MG63 (cell line): ENCODE data around the gene MBD2. TPM values are rescaled to one million over a fixed set of nuclear protein-coding genes. Genes with fewer than 3 reads are reported as not detected.
"Not testable (repeated sequence)": the region's sequence is repeated elsewhere in the genome, so short reads cannot be mapped to it uniquely, and the experiment has no call there.

ENCODE experiments used
- DNase-seq: peaks from one replicate; pipeline ENCODE4 v3.0.0-alpha.2; 2020
- H3K27me3 ChIP-seq: fragments of 250-450 bp; sonication (Bioruptor Pico); 2 replicates; pipeline ENCODE4 v1.5.1; 2020; ENCODE audit warnings: mild to moderate bottlenecking, moderate library complexity
- H3K36me3 ChIP-seq: fragments of 250-450 bp; sonication (Bioruptor Pico); 2 replicates; pipeline ENCODE4 v1.5.1; 2020; ENCODE audit warnings: mild to moderate bottlenecking, moderate library complexity
- H3K4me3 ChIP-seq: fragments of 250-450 bp; sonication (Bioruptor Pico); 2 replicates; pipeline ENCODE4 v1.5.1; 2020; ENCODE audit warnings: mild to moderate bottlenecking, moderate library complexity
- H3K9me3 ChIP-seq: fragments of 250-450 bp; sonication (Bioruptor Pico); 2 replicates; pipeline ENCODE4 v1.5.1; 2020; ENCODE audit warnings: mild to moderate bottlenecking, moderate library complexity
- total RNA-seq: library from RNA; depleted of rRNA; stranded (reverse); fragments of >200 nt; shearing (Covaris generic); gene quantifications from 2 replicates; pipeline ENCODE4 v1.2.3, GENCODE V29; 2014; ENCODE audit warnings: low replicate concordance; rRNA removed

The MBD2 gene, protein sequence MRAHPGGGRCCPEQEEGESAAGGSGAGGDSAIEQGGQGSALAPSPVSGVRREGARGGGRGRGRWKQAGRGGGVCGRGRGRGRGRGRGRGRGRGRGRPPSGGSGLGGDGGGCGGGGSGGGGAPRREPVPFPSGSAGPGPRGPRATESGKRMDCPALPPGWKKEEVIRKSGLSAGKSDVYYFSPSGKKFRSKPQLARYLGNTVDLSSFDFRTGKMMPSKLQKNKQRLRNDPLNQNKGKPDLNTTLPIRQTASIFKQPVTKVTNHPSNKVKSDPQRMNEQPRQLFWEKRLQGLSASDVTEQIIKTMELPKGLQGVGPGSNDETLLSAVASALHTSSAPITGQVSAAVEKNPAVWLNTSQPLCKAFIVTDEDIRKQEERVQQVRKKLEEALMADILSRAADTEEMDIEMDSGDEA
- total RNA-seq = 31.2 and 749 TPM in 2 replicates

DNA sequence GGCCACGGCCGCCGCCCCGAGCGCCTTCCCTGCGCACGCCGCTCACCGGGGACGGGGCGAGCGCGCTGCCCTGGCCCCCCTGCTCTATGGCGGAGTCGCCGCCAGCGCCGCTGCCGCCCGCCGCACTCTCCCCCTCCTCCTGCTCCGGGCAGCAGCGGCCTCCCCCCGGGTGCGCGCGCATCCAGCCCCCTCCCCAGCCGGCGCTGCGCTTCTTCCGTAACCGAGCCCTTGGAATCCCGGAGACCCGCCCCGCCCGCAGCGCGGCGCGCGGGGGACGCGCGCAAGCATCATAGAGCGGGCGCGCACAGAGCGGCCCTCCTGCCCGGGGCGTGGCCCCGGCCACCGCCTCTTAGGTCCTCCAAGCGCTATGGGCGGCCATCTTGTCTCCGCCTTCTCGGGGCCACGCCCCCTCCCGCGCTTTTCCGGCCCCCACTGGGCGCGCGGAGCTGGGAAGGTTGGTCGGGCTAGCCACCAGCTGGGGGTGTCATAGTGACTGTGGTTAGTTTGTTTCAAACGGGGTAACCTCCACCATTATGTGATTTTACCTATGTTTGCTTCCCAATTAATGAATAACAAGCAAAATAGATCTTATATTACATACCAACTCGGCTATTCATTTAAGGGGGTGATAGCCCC is at the start of gene MBD2:
Gene MBD2 (minus strand): TSS at position 291 of the 636 bp plus-strand sequence. CDS start 110 bp downstream, at position 181.
- H3K9me3 ChIP-seq = no peaks in the 10 kb centered on the region
- peaks cover 15% of the 10 kb centered on the region for H3K36me3 ChIP-seq
- H3K27me3 ChIP-seq = no peaks in the 10 kb centered on the region

DNA sequence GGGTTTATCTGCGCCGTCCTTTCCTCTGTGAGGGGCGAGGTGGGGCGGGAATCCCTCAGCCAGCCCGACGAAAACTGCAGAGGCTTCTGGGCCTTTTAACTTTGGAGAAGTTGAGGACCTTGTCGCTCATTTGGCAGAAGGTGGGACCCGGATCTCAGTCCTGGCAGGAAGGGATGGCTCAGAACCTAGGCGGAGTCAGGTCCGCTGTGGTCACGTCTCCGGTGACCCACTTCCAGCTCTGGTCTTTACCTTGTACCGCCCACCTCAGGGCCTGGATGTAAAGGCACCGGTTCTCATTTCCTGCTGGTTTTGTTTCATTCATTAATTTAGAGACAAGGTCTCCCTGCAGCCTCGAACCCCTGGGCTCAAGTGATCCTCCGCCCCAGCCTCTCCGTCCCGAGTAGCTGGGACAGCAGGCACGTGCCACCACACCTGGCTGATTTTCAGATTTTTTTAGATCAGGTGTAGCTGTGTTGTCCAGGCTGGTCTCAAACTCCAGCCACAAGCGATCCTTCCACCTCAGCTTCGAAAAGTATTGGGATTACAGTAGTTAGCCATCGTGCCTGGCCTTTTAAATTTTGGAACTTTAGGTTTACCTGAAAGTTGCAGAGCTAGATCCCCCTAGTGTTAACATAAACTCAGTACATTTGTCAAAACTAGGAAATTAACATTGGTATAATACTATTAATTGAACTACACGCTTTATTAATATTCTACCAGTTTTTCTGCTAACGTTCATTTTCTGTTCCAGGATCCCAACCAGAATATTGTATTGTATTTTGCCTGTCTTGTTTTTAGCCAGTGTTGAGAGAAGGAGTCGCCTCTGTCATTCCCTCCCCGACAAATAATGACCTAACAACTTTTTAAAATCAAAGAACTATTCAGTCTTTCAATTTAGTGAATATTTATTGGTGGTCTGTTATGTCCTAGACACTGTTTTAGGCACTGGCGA is 45.7 kb upstream of the MBD2 start:
- no peaks in the 10 kb centered on the region for H3K27me3 ChIP-seq
- H3K36me3 ChIP-seq = no peaks in the 10 kb centered on the region
- H3K4me3 ChIP-seq = peak overlapping the region; percentile 65
- peak; percentile 58 for DNase-seq
- no peaks in the 10 kb centered on the region for H3K9me3 ChIP-seq

More for the DNA sequence above, at the start of gene MBD2:
- H3K4me3 ChIP-seq = peak within 1 kb of the TSS; percentile 65
- peak; percentile 90 for DNase-seq

DNA sequence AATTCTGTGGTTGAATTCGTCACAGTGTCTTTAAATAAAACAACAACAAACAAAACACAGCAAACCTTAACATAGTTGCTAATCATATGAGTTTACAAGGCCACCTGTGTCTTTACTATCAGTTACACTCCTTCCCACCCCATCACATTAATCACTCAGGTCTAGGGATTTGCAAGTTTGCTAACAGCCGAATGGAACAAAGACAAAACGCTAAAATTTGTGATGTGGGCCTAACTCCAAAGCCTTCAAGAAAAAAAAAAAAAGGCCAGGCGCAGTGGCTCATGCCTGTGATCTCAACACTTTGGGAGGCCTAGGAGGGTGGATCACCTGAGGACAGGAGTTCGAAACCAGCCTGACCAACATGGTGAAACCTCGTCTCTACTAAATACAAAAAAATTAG is 44.3 kb upstream of the MBD2 start:
- no peak for DNase-seq
- Histone ChIP-seq H3K4me3 (peak overlapping the region; percentile 65), H3K27me3 (no peaks in the 10 kb centered on the region)

DNA sequence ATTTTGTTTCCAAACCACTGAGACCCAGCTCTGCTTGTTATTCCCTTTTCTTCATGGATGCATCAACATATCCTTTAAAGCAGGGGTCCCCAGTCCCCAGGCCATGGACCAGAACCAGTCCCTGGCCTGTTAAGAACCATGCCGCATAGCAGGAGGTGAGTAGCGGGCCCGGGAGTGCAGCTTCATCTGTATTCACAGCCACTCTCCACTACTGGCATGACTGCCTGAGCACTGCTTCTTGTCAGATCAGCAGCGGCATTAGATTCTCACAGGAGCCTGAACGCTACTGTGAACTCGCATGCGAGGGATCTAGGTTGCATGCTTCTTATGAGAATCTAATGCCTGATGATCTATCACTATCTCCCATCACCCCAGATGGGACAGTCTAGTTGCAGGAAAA is 43.2 kb upstream of the MBD2 start:
- Histone ChIP-seq H3K27me3 (no peaks in the 10 kb centered on the region), H3K36me3 (no peaks in the 10 kb centered on the region), H3K4me3 (no peak overlapping the region), H3K9me3 (no peaks in the 10 kb centered on the region)
- no peak for DNase-seq

More for the DNA sequence above, 44.3 kb upstream of the MBD2 start:
- Histone ChIP-seq H3K36me3 (no peaks in the 10 kb centered on the region), H3K9me3 (no peaks in the 10 kb centered on the region)

DNA sequence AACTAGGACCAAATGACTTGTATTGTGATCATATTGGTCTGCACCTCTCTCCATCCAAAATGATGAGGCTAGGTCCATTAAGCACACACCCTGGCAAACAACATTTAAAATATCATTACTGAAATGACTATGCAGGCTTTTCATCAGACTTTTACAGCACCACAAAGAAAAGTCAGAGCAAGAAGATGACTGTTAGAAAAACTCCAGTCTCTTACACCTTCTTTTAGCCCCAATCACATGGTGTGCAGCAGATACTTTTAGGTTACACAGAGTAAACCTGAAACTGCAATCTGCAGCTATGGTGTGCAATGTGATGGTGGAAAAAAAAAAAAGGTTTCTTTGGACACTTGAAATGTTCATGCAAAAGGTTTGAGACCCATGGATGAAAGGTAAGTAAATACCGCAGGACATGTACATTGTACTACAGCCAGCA is 39.5 kb upstream of the MBD2 start:
- Histone ChIP-seq H3K9me3 (no peaks in the 10 kb centered on the region), H3K36me3 (no peaks in the 10 kb centered on the region), H3K27me3 (no peaks in the 10 kb centered on the region), H3K4me3 (no peak overlapping the region)
- no peak for DNase-seq

DNA sequence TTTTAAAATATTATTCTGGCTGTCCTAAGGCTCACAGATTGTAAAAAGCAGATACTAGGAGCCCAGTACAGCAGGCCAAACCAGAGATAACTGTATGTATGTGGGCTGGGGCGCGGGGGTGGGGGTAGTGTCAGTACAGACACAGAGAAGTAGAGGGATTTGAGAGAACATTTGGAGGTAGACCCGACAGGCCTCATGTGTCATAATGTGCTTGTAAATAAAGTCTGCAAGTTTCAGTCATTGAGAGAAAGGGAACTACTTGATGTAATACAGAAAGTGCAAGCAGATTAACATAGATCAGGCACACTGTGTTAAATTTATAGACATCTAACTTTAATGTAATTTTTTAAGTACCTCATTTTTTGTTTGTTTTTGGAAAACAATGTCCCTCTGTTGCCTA is 37.4 kb upstream of the MBD2 start:
- H3K4me3 ChIP-seq = no peak overlapping the region
- no peak for DNase-seq
- no peaks in the 10 kb centered on the region for H3K9me3 ChIP-seq

DNA sequence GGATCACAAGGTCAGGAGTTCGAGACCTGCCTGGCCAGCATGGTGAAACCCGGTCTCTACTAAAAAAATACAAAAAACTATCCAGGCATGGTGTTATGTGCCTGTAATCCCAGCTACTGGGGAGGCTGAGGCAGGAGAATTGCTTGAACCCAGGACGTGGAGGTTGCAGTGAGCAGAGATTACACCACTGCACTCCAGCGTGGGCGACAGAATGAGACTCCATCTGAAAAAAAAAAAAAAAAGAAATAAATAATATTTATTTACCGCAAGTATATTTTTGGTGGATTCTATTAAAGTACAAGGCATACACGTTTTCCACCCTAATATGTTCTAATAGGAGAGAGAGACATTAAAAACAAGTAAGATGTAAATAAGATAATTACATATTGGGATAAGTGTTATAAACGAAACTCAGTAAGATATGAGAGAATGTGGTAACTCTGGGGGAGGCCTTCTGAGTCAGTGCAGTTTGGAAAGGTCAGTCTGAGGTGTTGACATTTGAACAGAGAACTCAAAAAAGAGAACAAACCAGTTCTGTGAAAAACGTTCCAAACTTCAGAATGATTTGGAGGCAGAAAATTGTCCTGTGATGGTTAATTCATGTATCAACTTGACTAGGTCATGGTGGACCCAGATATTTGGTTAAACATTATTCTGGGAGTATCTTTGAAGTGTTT is 36.1 kb upstream of the MBD2 start:
- no peak for DNase-seq
- H3K9me3 ChIP-seq = no peaks in the 10 kb centered on the region
- no peaks in the 10 kb centered on the region for H3K36me3 ChIP-seq
- no peaks in the 10 kb centered on the region for H3K27me3 ChIP-seq
- H3K4me3 ChIP-seq = no peak overlapping the region

More for the DNA sequence above, 37.4 kb upstream of the MBD2 start:
- H3K36me3 ChIP-seq = no peaks in the 10 kb centered on the region
- H3K27me3 ChIP-seq = no peaks in the 10 kb centered on the region

DNA sequence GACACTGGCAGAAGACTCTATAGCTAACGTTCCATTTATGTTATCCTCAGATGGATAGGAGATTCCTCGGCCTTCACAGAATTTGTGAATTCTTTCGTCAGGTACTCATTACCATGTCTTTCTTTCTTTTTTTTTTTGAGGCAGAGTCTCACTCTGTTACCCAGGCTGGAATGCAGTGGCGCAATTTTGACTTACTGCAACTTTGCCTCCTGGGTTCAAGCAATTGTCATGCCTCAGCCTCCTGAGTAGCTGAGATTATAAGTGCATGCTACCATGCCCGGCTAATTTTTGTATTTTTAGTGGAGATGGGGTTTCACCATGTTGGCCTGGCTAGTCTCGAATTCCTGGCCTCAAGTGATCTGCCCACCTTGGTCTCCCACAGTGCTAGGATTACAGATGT is 33.3 kb upstream of the MBD2 start:
- not testable (repeated sequence) for H3K4me3 ChIP-seq, H3K27me3 ChIP-seq, DNase-seq, H3K36me3 ChIP-seq, H3K9me3 ChIP-seq

DNA sequence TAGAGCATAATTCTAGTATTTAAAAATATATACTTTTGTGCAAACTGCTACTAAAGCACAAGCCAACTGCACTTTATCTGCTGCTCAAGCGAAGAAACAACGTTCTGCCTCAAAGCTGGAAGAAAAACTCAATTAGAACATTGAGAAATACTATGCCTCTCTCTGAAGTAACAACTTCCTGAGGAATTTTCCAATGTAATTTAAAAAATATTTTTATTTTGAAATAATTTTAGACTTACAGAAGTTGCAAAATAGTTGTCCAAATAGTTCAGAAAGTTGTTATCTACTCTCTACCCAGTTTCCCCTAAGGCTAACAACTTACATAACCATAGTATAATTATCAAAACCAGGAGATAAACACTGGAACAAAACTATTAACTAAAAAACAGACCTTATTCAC is 32.5 kb upstream of the MBD2 start:
- no peaks in the 10 kb centered on the region for H3K9me3 ChIP-seq
- no peaks in the 10 kb centered on the region for H3K36me3 ChIP-seq
- no peaks in the 10 kb centered on the region for H3K27me3 ChIP-seq
- no peak for DNase-seq
- H3K4me3 ChIP-seq = no peak overlapping the region

DNA sequence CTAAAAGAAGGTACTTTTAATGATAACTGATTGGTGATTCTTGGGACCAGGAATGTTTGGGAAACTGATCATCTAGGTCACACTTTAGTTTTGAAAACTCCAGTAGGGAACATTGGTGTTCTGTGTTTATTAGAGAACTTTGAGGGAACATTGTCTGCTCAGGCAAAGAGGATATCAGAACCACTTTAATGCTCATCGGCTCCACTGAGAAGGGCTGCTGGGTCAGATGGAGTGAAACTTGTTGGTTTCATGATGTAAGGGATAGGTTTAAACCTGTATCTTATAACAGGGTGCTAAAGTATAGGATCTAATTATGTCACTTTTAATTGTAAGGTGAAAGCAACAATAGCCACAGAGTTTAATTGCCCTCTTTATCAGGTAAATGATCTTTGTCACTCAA is 30.7 kb upstream of the MBD2 start:
- no peaks in the 10 kb centered on the region for H3K9me3 ChIP-seq
- no peak for DNase-seq
- no peaks in the 10 kb centered on the region for H3K36me3 ChIP-seq
- no peak overlapping the region for H3K4me3 ChIP-seq
- H3K27me3 ChIP-seq = no peaks in the 10 kb centered on the region

DNA sequence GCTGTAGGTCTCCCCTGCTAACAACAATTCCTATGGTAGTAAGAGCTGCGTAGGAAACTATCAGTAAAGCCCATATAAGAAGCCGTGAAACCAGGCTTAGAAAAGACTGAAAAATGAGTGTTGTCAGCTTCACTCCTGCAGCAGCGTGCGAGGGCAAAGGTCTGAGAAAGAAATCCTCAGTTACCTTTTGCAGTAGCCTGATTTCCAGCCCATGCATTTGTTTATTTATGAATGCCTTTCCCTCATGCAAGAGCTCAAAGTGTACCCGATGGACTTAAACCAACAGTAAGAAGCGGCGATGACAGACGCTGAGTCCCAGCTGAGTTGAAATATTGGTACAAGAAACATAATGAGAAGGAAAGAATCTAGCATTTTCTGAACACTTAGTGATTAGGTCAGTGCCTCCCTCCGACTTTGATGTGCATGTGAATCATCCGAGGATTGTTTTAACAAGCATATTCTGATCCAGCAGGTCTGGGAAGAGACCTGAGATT is 29.8 kb upstream of the MBD2 start:
- DNase-seq = no peak
- Histone ChIP-seq H3K36me3 (no peaks in the 10 kb centered on the region), H3K27me3 (no peaks in the 10 kb centered on the region), H3K4me3 (no peak overlapping the region), H3K9me3 (no peaks in the 10 kb centered on the region)

DNA sequence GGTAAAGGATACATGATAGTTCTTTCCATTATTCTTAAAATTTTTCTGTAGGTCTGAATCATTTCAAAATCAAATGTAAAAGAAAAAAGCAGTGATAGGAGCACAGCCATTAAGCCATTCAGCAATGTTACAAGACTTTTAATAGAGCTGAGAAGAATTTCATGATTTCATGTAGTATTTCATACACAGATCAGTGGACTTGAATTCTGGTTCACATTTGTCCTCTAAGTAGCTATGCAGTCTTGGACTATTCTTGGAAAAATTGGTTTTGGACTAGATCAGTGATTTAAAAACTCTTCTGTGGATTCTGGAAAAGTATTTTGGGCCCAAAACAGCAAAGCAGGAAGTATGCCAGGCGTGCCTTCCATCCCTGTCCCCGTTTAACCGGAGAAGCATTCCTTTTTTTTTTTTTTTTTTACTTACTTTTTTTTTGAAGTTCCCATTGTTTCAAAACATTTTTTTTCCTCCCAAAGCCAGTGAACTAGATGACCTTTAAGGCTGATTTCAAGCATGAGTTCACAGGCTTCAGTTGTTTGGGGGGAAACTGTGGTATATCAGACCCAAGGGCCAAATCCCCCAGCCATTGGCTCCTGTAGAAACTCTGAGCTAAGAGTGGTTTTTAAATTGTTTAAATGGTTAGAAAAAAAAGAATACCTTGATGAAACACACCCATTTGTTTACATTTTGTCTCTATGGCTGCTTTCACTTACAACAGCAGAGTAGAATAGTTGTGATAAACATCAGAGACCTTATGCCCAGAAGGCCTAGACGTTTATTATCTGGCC is 27.3 kb upstream of the MBD2 start:
- DNase-seq = no peak
- Histone ChIP-seq H3K4me3 (no peak overlapping the region), H3K27me3 (no peaks in the 10 kb centered on the region), H3K9me3 (no peaks in the 10 kb centered on the region), H3K36me3 (no peaks in the 10 kb centered on the region)

DNA sequence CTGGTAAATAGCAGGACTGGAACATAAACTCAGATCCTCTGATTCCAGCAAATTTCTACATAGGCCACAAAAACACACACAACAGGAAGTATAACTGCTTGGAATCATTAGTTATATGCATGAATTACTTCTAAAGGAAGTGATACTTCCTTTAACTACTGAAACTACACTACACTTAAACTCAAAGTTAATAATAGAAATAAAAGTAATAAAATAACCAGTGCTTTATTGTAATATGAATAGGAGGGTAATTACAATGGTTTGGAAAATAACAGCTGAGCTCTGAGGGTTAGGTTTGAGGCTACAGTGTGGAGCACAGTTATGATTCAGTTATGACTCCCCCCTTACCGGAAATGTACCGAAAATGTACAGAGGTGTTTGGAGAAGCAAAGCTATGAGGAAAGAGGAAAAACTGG is 26.4 kb upstream of the MBD2 start:
- H3K4me3 ChIP-seq = no peak overlapping the region
- no peaks in the 10 kb centered on the region for H3K9me3 ChIP-seq
- no peaks in the 10 kb centered on the region for H3K27me3 ChIP-seq
- DNase-seq = no peak
- no peaks in the 10 kb centered on the region for H3K36me3 ChIP-seq

DNA sequence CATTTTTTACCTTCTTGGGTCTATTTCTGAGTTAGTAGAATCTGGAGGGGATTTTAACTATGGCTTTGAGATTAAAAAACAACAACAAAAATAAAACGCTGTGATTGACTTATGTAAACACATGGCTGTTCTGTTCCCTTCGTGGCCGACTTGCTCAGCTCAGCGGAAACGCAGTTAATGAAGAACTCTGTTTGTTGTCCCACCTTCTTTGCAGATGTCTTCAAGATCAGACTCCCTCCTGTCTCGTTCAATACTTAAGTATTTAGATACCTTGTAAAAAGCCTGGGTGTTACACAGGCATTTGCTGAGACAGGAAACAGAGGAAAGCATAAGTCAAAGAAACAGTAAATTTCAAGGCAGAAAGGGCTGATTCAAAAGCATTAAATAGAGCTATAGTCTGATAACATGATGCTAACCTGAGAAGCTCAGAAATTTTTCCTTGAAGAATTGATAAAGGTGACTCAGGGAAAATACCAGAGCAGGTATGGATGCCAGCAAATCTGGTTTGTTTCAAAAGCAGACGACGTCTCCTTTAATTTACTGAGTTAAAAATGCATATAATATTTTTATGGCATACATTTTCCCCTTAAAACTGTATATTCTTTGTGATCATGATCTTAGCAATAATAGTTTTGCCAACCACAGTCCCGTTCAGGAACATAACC is 23.2 kb upstream of the MBD2 start:
- Histone ChIP-seq H3K9me3 (no peaks in the 10 kb centered on the region), H3K36me3 (no peaks in the 10 kb centered on the region), H3K27me3 (no peaks in the 10 kb centered on the region), H3K4me3 (no peak overlapping the region)
- DNase-seq = no peak

DNA sequence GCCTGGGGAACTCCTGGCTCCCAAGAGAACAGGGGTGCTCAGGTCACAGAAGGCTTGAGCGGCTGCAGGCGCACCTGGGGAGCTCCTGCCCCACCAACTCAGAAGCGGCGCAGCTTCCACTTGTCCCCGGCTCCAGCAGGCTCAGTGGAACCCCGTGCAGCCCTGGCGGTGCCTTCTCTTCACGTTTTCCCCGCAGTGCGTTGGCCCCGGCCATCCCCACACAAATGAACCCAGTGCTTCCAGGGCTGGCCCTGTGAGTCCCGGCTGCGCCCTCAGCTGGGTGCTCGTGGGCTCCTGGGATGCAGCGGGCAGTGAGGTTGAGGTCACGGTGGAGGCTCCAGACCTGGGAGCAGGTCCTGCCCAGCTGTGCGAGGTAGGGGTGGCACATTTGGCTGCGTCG is 17.9 kb upstream of the MBD2 start:
- H3K4me3 ChIP-seq = no peak overlapping the region

More for the DNA sequence above, 17.9 kb upstream of the MBD2 start:
- no peaks in the 10 kb centered on the region for H3K27me3 ChIP-seq
- no peaks in the 10 kb centered on the region for H3K36me3 ChIP-seq
- no peaks in the 10 kb centered on the region for H3K9me3 ChIP-seq
- DNase-seq = no peak
